B cell (primary cell): Measurements from ENCODE around the gene TECR. TPM values are rescaled to one million over a fixed set of nuclear protein-coding genes. Genes with fewer than 3 reads are reported as not detected.
"Not testable (repeated sequence)": the region's sequence is repeated elsewhere in the genome, so short reads cannot be mapped to it uniquely, and the experiment has no call there.

Source experiments
- ATAC-seq: fragments of 200-7000 bp; cut with Tn5 transposase; one replicate; pipeline ENCODE4 v1.10.0; 2021; ENCODE audit warnings: low read depth, mild to moderate bottlenecking, moderate number of reproducible peaks, moderate library complexity
- CTCF ChIA-PET: fragments of 350-600 bp; sonication (Branson Sonifier 250); formaldehyde crosslinking; loops from one replicate; lab custom pipeline; 2021; ENCODE audit warnings: antibody characterized with exemption, inconsistent platforms; lab: Charles Lee
- POLR2A ChIA-PET: fragments of 350-600 bp; sonication (Branson Sonifier 250); formaldehyde crosslinking; loops from one replicate; lab custom pipeline; 2021; ENCODE audit warnings: antibody characterized with exemption; lab: Charles Lee
- DNase-seq: peaks from one replicate; pipeline ENCODE4 v3.0.0; 2013
- H2AFZ ChIP-seq: 2 replicates; pipeline ENCODE4 v1.6.1; 2012; ENCODE audit warnings: mild to moderate bottlenecking, low read depth, low read length; ENCODE audit not compliant: insufficient read depth, poor library complexity, severe bottlenecking
- H3K27ac ChIP-seq, 2 donors: 1 replicate in 1 of 2; 2 replicates in 1 of 2; pipeline ENCODE4 v1.5.1; 2012 to 2013; ENCODE audit warnings: low read length in 2 of 2, mild to moderate bottlenecking in 2 of 2, moderate library complexity in 1 of 2
- H3K27me3 ChIP-seq, 4 experiments: fragments of 200-600 bp in 1 of 4; sonication (generic) in 1 of 4; replicated peaks in 1 of 4; 1 replicate in 2 of 4; 2 replicates in 2 of 4; pipeline versions ENCODE4 v1.6.1 to v1.7.0; 2013 to 2016; ENCODE audit warnings: low read length in 3 of 4, mild to moderate bottlenecking in 2 of 4, mixed read lengths in 1 of 4, moderate library complexity in 1 of 4; ENCODE audit not compliant: insufficient read depth in 4 of 4, control insufficient read depth in 3 of 4; ENCODE audit errors: control extremely low read depth in 1 of 4
- H3K36me3 ChIP-seq, 2 experiments: replicated peaks in 1 of 2; 1 replicate in 1 of 2; 2 replicates in 1 of 2; pipeline versions ENCODE4 v1.6.1 to v1.7.1; 2013; ENCODE audit warnings: low read length in 1 of 2; ENCODE audit not compliant: insufficient read depth in 2 of 2, control insufficient read depth in 1 of 2; ENCODE audit errors: control extremely low read depth in 1 of 2, extremely low read depth in 1 of 2
- H3K4me1 ChIP-seq, 2 donors: fragments of 200-600 bp in 1 of 2; sonication (generic) in 1 of 2; 1 replicate in 1 of 2; 2 replicates in 1 of 2; pipeline versions ENCODE4 v1.5.1 to v1.6.1; 2013 to 2017; ENCODE audit warnings: low read length in 2 of 2; ENCODE audit not compliant: control insufficient read depth in 2 of 2, insufficient read depth in 2 of 2
- H3K4me2 ChIP-seq: replicated peaks from 2 replicates; pipeline ENCODE3; 2012; ENCODE audit warnings: mild to moderate bottlenecking, low read depth, low read length; ENCODE audit not compliant: poor library complexity, severe bottlenecking
- H3K4me3 ChIP-seq, 5 experiments: fragments of 200-600 bp in 1 of 5; sonication (generic) in 1 of 5; 1 replicate in 3 of 5; 2 replicates in 2 of 5; pipeline versions ENCODE4 v1.5.1 to v1.7.0; 2011 to 2016; ENCODE audit warnings: low read length in 4 of 5, mild to moderate bottlenecking in 4 of 5, low read depth in 2 of 5, control low read depth in 1 of 5, moderate library complexity in 1 of 5; ENCODE audit not compliant: insufficient read depth in 1 of 5; ENCODE audit errors: control extremely low read depth in 1 of 5, extremely low read depth in 1 of 5
- H3K79me2 ChIP-seq: fragments of 200-600 bp; sonication (generic); one replicate; pipeline ENCODE4 v1.6.0; 2016; ENCODE audit warnings: low read length; ENCODE audit not compliant: control insufficient read depth, insufficient read depth
- H3K9ac ChIP-seq: fragments of 200-600 bp; sonication (generic); 2 replicates; pipeline ENCODE4 v1.6.1; 2017; ENCODE audit warnings: mild to moderate bottlenecking, low read length, moderate library complexity
- H3K9me3 ChIP-seq, 3 donors: one replicate each; pipeline versions ENCODE4 v1.6.1 to v1.7.1; 2013; ENCODE audit warnings: low read length in 2 of 3; ENCODE audit not compliant: control insufficient read depth in 2 of 3, insufficient read depth in 1 of 3; ENCODE audit errors: control extremely low read depth in 1 of 3
- H4K20me1 ChIP-seq: 2 replicates; pipeline ENCODE4 v1.6.0; 2012; ENCODE audit warnings: mild to moderate bottlenecking, low read length; ENCODE audit not compliant: insufficient read depth, control insufficient read depth, poor library complexity, severe bottlenecking
- H3K27ac Mint-ChIP-seq: one replicate; pipeline ENCODE4 v1.8.0; 2021; ENCODE audit warnings: mixed read lengths
- H3K27me3 Mint-ChIP-seq: one replicate; pipeline ENCODE4 v1.8.0; 2021; ENCODE audit warnings: mixed read lengths
- H3K4me1 Mint-ChIP-seq: one replicate; pipeline ENCODE4 v1.8.0; 2021; ENCODE audit warnings: mixed read lengths
- H3K4me3 Mint-ChIP-seq: one replicate; pipeline ENCODE4 v1.8.0; 2021; ENCODE audit warnings: mixed read lengths
- H3K9me3 Mint-ChIP-seq: one replicate; pipeline ENCODE4 v1.8.0; 2022; ENCODE audit warnings: mixed read lengths; ENCODE audit not compliant: insufficient read depth
- EZH2 ChIP-seq: IDR thresholded peaks from 2 replicates; pipeline ENCODE4 v1.6.1; 2012; ENCODE audit warnings: borderline replicate concordance, low read depth, mild to moderate bottlenecking, moderate library complexity, low read length; ENCODE audit not compliant: insufficient read depth, poor library complexity, severe bottlenecking
- WGBS: methylation state at CpG from one replicate; pipeline ENCODE4 v1.1.5; 2013; ENCODE audit warnings: missing lambda C conversion rate; ENCODE audit not compliant: insufficient coverage; 5-methylcytosine and 5-hydroxymethylcytosine counted together
- intact Hi-C: fragments of 100-400 bp; cut with micrococcal nuclease; formaldehyde crosslinking; loops from one replicate; pipeline ENCODE4 v1.10.0; 2022
- polyA plus RNA-seq: library from polyadenylated mRNA; depleted of rRNA; stranded (reverse); fragments of >200 nt; gene quantifications from 2 replicates; pipeline ENCODE4 v1.2.3, GENCODE V29; 2012
- total RNA-seq, 2 donors: library from RNA; stranded (reverse); fragments of 120-200 nt in 1 of 2; gene quantifications; 1 replicate in 1 of 2; 2 replicates in 1 of 2; pipeline versions ENCODE4 v1.2.3 to v1.2.4, GENCODE V29; 2013 to 2022
- TF ChIP-seq, protein P1 (sequence below): fragments of 200-600 bp; IDR thresholded peaks from one replicate; pipeline ENCODE4 v1.8.0; 2022; ENCODE audit warnings: antibody characterized with exemption, mild to moderate bottlenecking

TECR gene
- total and polyA plus RNA-seq, 2 donors (not counting 1 experiment from before 2014, with no cell fraction given), result 68.9 to 129 TPM

DNA sequence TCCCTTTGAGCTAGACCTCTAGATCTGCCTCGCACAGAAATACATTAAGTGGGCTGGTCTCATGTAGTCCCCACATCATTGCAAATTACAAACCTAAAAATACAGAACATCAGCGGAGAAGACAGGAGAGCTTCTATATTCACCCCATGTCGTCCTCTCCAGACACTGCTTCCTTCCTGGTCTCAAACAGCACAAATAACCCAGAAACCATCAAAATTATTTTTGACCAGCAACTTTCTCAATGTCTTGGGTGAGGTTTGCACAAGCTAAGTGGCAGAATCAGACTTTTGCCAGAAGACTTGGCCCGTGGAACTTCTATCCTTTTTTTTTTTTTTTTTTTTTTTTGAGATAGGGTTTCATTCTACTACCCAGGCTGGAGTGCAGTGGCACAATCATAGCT, 81.7 kb downstream of the TECR start:
- no peak for TF ChIP-seq EZH2
- TF ChIP-seq, protein P1, sequence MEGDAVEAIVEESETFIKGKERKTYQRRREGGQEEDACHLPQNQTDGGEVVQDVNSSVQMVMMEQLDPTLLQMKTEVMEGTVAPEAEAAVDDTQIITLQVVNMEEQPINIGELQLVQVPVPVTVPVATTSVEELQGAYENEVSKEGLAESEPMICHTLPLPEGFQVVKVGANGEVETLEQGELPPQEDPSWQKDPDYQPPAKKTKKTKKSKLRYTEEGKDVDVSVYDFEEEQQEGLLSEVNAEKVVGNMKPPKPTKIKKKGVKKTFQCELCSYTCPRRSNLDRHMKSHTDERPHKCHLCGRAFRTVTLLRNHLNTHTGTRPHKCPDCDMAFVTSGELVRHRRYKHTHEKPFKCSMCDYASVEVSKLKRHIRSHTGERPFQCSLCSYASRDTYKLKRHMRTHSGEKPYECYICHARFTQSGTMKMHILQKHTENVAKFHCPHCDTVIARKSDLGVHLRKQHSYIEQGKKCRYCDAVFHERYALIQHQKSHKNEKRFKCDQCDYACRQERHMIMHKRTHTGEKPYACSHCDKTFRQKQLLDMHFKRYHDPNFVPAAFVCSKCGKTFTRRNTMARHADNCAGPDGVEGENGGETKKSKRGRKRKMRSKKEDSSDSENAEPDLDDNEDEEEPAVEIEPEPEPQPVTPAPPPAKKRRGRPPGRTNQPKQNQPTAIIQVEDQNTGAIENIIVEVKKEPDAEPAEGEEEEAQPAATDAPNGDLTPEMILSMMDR, result no peak
- Histone ChIP-seq H3K9ac (no peak overlapping the region), H3K9me3 (no peaks in the 10 kb centered on the region), H3K36me3 (peaks cover 4 to 48% of the 10 kb centered on the region in 2 experiments), H3K79me2 (peaks cover 45% of the 10 kb centered on the region), H3K4me3 (no peak overlapping the region), H3K4me2 (peak overlapping the region; percentile 30), H2AFZ (no peak overlapping the region), H4K20me1 (no peaks in the 10 kb centered on the region), H3K27ac (peak overlapping the region; percentile 22 to 91), H3K4me1 (peaks cover 69 to 74% of the 10 kb centered on the region in 2 donors), H3K27me3 (no peaks in the 10 kb centered on the region)
- Mint-ChIP-seq H3K9me3 (no peaks in the 10 kb centered on the region), H3K4me3 (no peak overlapping the region), H3K27ac (peak overlapping the region; percentile 62), H3K4me1 (peaks cover 56% of the 10 kb centered on the region), H3K27me3 (no peaks in the 10 kb centered on the region)
- 0% methylated on average over 1 of the region's 4 CpGs for WGBS
- CTCF ChIA-PET, result interaction anchor here (5.6 to 6.6 kb wide), 2 partner anchors 38 to 75 kb away, joined by 54 read pairs; partner anchors contain the start of gene NDUFB7
- DNase-seq, result no peak
- intact Hi-C loops, result no loop called here
- ATAC-seq, result no peak
- POLR2A ChIA-PET, result interaction anchor here (0.5 to 1.1 kb wide), 4 partner anchors 55 to 904 kb away, joined by 3 to 4 read pairs (median 3); partner anchors contain the start of gene ZNF333

DNA sequence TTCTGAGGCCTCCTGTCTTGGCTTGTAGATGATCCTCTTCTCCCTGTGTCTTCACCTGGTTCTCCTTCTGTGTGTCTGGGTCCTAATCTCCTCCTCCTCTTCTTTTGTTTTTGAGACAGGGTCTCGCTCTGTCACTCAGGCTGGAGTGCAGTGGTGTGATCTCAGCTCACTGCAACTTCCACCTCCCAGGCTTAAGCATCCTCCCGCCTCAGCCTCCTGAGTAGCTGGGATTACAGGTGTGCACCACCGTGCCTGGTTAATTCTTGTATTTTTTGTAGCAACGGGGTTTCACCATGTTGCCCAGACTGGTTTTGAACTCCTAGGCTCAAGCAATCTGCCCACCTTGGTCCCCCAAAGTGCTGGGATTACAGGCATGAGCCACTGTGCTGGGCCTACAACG, 82.8 kb downstream of the TECR start:
- CTCF ChIA-PET, result interaction anchor here (0.6 to 6.6 kb wide), 5 partner anchors 8 to 278 kb away, joined by 3 to 54 read pairs (median 15); partner anchors contain the start of gene NDUFB7
- DNase-seq, intact Hi-C loops, H3K9me3 Mint-ChIP-seq, H3K9me3 ChIP-seq, H3K4me3 ChIP-seq, H4K20me1 ChIP-seq, ATAC-seq, H2AFZ ChIP-seq, H3K27me3 Mint-ChIP-seq, H3K27me3 ChIP-seq: not testable (repeated sequence)
- H3K27ac Mint-ChIP-seq, result peak overlapping the region; percentile 80
- Histone ChIP-seq H3K4me2 (peak overlapping the region; percentile 70), H3K4me1 (peaks cover 58 to 67% of the 10 kb centered on the region in 2 donors), H3K79me2 (peaks cover 34% of the 10 kb centered on the region), H3K9ac (peak overlapping the region; percentile 37), H3K36me3 (peaks cover 3 to 43% of the 10 kb centered on the region in 2 experiments), H3K27ac (peak overlapping the region; percentile 91 to 92)
- POLR2A ChIA-PET, result interaction anchor here (0.6 kb wide), 1 partner anchor 14 kb away, joined by 9 read pairs; no protein-coding TSS in a partner anchor
- H3K4me3 Mint-ChIP-seq, result peak overlapping the region; percentile 29
- H3K4me1 Mint-ChIP-seq, result peaks cover 52% of the 10 kb centered on the region
- WGBS, result 80% methylated on average over 3 of the region's 5 CpGs
